SJCRH30 (cell line): ENCODE results near the gene TOP2A. TPM values are rescaled to one million over a fixed set of nuclear protein-coding genes. Genes with fewer than 3 reads are reported as not detected.

Experiments
- DNase-seq, 2 experiments: peaks; one replicate each; pipeline ENCODE4 v3.0.0-alpha.2; 2015 to 2020
- H3K27ac ChIP-seq: fragments of 250-450 bp; sonication (Bioruptor Pico); 2 replicates; pipeline ENCODE4 v1.5.1; 2020; ENCODE audit warnings: mild to moderate bottlenecking, moderate library complexity
- H3K27me3 ChIP-seq: fragments of 250-450 bp; sonication (Bioruptor Pico); 2 replicates; pipeline ENCODE4 v1.5.1; 2020; ENCODE audit warnings: mild to moderate bottlenecking, moderate library complexity
- H3K36me3 ChIP-seq: fragments of 250-450 bp; sonication (Bioruptor Pico); 2 replicates; pipeline ENCODE4 v1.5.1; 2020; ENCODE audit warnings: mild to moderate bottlenecking, moderate library complexity
- H3K4me1 ChIP-seq: fragments of 250-450 bp; sonication (Bioruptor Pico); 2 replicates; pipeline ENCODE4 v1.5.1; 2020; ENCODE audit warnings: mild to moderate bottlenecking, moderate library complexity
- H3K4me3 ChIP-seq: fragments of 250-450 bp; sonication (Bioruptor Pico); 2 replicates; pipeline ENCODE4 v1.5.1; 2020; ENCODE audit warnings: mild to moderate bottlenecking, moderate library complexity
- H3K9me3 ChIP-seq: fragments of 250-450 bp; sonication (Bioruptor Pico); replicated peaks from 2 replicates; pipeline ENCODE4 v1.5.1; 2020; ENCODE audit warnings: mild to moderate bottlenecking, moderate library complexity
- total RNA-seq: library from RNA; depleted of rRNA; stranded (reverse); fragments of >200 nt; shearing (Covaris generic); gene quantifications from 2 replicates; pipeline ENCODE4 v1.2.3, GENCODE V29; 2014

Gene TOP2A
- total RNA-seq, 1 experiment from 2014 or later, result 583 TPM

GRCh38 chr17:40366861-40367518 lies 50.7 kb downstream of the TOP2A start:
- H3K4me3 ChIP-seq, result no peak overlapping the region
- no peaks in the 10 kb centered on the region for H3K36me3 ChIP-seq
- no peak overlapping the region for H3K27ac ChIP-seq
- no peaks in the 10 kb centered on the region for H3K4me1 ChIP-seq
- no peaks in the 10 kb centered on the region for H3K9me3 ChIP-seq
- peaks cover 2% of the 10 kb centered on the region; the same call in 1 of the 2 replicates for H3K27me3 ChIP-seq
- no peak for DNase-seq

DNA sequence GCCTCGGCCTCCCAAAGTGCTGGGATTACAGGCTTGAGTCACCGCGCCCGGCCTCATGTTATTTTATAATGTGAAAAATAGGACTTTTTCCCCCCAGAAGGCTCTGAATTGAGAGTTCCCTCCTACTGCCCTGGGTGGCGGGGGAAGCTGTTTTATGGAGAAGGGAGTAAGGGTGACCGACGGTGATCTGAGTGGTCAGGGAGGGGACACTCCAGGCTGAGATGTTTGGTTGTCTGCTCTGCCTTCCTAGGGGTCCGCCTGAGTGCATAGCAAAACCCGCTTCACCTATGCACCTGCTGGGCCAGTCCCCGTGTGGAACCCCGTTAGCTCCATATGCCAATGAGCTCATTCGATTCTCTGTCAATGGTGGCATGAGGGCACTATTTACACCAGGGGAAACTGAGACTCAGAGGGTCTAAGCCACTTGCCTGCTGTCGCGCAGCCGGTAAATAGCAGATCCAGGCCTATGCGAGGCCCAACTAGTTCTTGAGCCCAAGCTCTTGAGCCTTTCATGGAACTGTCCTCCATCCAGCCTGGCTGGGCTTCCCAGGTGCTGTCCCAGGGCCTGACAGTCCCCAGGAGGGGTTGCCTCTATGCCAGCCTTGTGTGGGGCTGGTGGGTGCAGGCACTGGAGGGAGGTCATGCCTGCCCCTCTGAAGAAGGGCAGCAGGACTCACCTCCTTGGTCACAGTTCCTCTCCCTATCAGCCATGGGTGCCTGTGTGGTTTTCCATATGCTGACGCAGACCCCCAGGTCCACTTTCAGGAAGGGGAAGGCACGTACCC lies 51.4 kb downstream of the TOP2A start:
- no peaks in the 10 kb centered on the region for H3K36me3 ChIP-seq
- no peaks in the 10 kb centered on the region for H3K9me3 ChIP-seq
- H3K27ac ChIP-seq, result no peak overlapping the region
- H3K27me3 ChIP-seq, result peaks cover 5% of the 10 kb centered on the region; the same call in 1 of the 2 replicates
- DNase-seq, result no peak
- no peak overlapping the region for H3K4me3 ChIP-seq
- H3K4me1 ChIP-seq, result no peaks in the 10 kb centered on the region

DNA sequence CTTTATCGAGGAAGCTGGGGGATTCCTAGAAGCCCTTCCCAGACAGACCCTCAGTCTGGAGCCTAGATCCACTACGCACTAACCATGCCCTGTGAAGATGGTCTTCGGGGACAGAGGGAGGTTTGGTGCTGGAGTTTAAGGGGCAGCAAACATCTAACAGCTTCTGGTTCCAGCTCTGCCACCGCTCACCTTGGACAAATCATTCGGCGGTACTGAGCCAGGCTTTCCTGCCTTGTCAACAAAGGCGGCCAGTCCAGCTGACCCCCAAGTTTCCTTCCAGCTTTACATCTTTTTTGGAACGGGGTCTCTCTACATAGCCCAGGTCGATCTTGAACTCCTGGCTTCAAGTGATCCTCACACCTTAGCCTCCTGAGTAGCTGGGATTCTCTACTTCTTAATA lies 52.8 kb downstream of the TOP2A start:
- no peak for DNase-seq
- H3K4me3 ChIP-seq, result no peak overlapping the region

DNA sequence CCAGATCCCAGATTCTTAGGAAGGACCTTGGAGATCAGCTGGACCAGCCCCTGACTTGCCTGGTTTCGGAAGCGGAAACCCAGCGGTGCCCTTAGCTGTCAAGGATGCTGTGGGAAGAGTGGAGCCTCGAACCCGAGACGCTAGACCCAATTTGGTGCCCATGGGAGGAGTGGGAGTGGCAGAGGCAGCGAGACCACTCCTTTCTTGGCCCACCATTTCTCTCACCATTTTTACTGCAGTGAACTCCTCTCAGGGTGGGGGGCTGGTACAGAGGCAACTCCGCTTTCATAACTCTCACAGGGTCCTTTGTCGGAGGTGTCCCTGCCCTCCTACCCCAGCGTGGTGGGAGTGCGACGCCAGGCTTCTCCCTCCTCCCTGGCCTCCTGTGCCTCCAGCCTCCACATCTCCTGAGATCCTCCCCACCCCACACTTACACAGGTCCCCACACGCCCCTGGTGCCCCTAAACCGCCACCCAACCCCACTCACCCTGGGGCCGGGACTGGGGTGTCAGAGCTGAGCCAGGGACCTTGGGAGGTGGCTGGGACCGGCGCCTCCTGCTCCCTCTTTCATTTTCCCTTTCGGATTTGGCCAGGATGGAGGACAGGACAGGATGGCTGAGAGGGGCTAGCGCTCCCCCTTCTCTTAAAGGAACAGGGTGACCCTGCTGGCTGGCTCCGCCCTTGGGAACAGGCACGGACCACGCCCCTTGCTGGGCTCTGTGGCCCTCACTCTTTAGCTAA lies 53.4 kb downstream of the TOP2A start, which contains the start of gene GJD3:
GJD3 (minus strand) TSS at position 617 of the 741 bp plus-strand sequence. CDS start 922 bp downstream, outside the sequence.
- no peaks in the 10 kb centered on the region for H3K9me3 ChIP-seq
- H3K27ac ChIP-seq, result no peak within 1 kb of the TSS
- H3K36me3 ChIP-seq, result no peaks in the 10 kb centered on the region
- DNase-seq, result no peak
- H3K4me1 ChIP-seq, result no peaks in the 10 kb centered on the region
- H3K4me3 ChIP-seq, result no peak within 1 kb of the TSS
- H3K27me3 ChIP-seq, result peaks cover 7% of the 10 kb centered on the region; the same call in 1 of the 2 replicates

More for the DNA sequence above, 52.8 kb downstream of the TOP2A start:
- Histone ChIP-seq H3K27me3 (peaks cover 7% of the 10 kb centered on the region; the same call in 1 of the 2 replicates), H3K4me1 (no peaks in the 10 kb centered on the region), H3K27ac (no peak overlapping the region), H3K36me3 (no peaks in the 10 kb centered on the region), H3K9me3 (no peaks in the 10 kb centered on the region)

DNA sequence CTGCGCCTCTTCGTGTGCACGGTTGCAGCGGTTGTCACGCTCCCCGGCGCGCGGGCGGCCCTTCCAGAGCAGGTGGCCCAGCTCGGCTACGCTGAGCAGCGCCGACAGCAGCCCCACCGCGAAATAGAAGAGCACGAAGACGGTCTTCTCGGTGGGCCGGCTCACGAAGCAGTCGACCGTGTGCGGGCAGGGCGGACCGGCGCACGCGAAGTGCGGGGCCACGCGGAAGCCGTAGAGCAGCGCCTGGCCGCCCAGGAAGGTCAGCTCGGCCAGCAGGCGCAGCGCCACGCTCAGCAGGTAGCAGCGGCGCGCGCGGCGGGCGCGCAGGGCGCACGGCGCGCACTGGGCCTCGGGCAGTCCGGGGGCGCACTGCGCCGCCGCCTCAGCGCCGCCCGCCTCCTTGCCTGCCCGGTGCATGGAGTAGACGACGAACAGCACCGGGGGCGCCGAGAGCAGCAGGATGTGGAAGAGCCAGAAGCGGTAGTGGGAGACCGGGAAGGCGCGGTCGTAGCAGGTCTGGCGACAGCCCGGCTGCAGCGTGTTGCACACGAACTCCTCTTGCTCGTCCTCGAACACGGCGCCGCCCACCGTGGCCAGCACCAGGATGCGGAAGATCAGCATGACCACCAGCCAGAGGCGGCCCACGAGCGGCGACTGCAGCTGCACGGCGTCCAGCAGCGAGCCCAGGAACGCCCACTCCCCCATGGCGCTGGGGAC lies 54.4 kb downstream of the TOP2A start:
- no peaks in the 10 kb centered on the region for H3K9me3 ChIP-seq
- H3K36me3 ChIP-seq, result no peaks in the 10 kb centered on the region
- no peaks in the 10 kb centered on the region for H3K4me1 ChIP-seq
- no peak for DNase-seq
- H3K27ac ChIP-seq, result no peak overlapping the region
- H3K27me3 ChIP-seq, result peaks cover 7% of the 10 kb centered on the region; the same call in 1 of the 2 replicates
- H3K4me3 ChIP-seq, result peak overlapping the region; percentile 60

GRCh38 chr17:40362696-40363110 lies 55.0 kb downstream of the TOP2A start:
- Histone ChIP-seq H3K4me3 (peak overlapping the region; percentile 60), H3K27me3 (peaks cover 7% of the 10 kb centered on the region; the same call in 1 of the 2 replicates), H3K27ac (no peak overlapping the region), H3K36me3 (no peaks in the 10 kb centered on the region), H3K9me3 (no peaks in the 10 kb centered on the region), H3K4me1 (no peaks in the 10 kb centered on the region)
- DNase-seq, result peak; percentile 78 to 82

DNA sequence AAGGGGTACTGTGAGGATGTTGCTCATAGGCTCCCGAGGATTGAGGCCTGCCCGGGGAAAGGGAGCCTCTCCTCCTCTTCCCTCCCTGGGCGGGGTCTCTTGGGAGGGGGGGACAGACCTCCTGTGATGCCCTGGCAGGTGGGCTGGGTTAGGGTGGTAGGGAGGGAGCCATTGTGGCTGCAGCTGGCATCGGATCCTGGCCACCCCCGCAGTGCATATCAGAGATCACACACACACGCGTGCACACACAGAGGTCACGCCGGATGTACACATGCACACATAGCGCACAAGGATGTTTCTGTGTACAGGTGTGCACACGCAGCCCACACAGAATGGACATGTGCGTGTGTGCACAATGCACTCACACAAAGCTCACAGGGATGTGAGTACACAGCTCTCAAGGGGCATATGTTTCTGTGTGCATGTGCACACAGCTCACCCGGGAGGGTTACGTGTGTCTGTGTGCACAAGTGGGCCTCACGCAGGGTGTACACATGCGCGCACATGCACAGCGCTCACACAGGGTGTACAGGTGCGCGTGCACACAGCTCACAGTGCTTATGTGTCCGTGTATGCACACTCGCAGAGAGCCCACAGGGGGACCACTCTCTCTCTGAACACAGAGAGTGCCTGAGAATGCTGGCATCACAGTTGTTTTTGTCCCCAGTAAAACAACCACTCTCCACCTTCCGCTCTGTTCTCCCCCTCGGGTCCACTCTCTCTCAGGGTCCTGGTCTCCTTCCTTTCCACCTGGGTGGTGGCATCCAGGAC lies 55.6 kb downstream of the TOP2A start:
- H3K27ac ChIP-seq, result no peak overlapping the region
- no peaks in the 10 kb centered on the region for H3K36me3 ChIP-seq
- H3K9me3 ChIP-seq, result no peaks in the 10 kb centered on the region
- peak overlapping the region; percentile 60 for H3K4me3 ChIP-seq
- H3K4me1 ChIP-seq, result 0 out of 2 replicates have a peak, but pooled peaks cover 2% of the 10 kb centered on the region
- peaks cover 7% of the 10 kb centered on the region; the same call in 1 of the 2 replicates for H3K27me3 ChIP-seq
- no peak for DNase-seq

GRCh38 chr17:40361063-40361924 lies 56.4 kb downstream of the TOP2A start:
- Histone ChIP-seq H3K27ac (no peak overlapping the region), H3K27me3 (peaks cover 7% of the 10 kb centered on the region; the same call in 1 of the 2 replicates), H3K4me3 (no peak overlapping the region), H3K4me1 (0 out of 2 replicates have a peak, but pooled peaks cover 5% of the 10 kb centered on the region), H3K36me3 (0 out of 2 replicates have a peak, but pooled peaks cover 2% of the 10 kb centered on the region), H3K9me3 (no peaks in the 10 kb centered on the region)
- DNase-seq, result no peak

GRCh38 chr17:40360091-40360490 lies 57.6 kb downstream of the TOP2A start:
- Histone ChIP-seq H3K36me3 (peaks cover 10% of the 10 kb centered on the region), H3K9me3 (no peaks in the 10 kb centered on the region), H3K4me3 (no peak overlapping the region), H3K27ac (no peak overlapping the region), H3K4me1 (0 out of 2 replicates have a peak, but pooled peaks cover 5% of the 10 kb centered on the region), H3K27me3 (peaks cover 7% of the 10 kb centered on the region; the same call in 1 of the 2 replicates)
- no peak for DNase-seq

- 0 out of 2 replicates have a peak, but pooled peaks cover 5% of the 10 kb centered on the region for H3K4me1 ChIP-seq
- H3K9me3 ChIP-seq, result no peaks in the 10 kb centered on the region
- H3K27me3 ChIP-seq, result peaks cover 7% of the 10 kb centered on the region; the same call in 1 of the 2 replicates
- DNase-seq, result peak; percentile 82 to 93
- H3K27ac ChIP-seq, result no peak overlapping the region
- H3K36me3 ChIP-seq, result peaks cover 21% of the 10 kb centered on the region
- H3K4me3 ChIP-seq, result no peak overlapping the region
Measured at GRCh38 chr17:40358323-40359038, 59.2 kb downstream of the TOP2A start.

DNA sequence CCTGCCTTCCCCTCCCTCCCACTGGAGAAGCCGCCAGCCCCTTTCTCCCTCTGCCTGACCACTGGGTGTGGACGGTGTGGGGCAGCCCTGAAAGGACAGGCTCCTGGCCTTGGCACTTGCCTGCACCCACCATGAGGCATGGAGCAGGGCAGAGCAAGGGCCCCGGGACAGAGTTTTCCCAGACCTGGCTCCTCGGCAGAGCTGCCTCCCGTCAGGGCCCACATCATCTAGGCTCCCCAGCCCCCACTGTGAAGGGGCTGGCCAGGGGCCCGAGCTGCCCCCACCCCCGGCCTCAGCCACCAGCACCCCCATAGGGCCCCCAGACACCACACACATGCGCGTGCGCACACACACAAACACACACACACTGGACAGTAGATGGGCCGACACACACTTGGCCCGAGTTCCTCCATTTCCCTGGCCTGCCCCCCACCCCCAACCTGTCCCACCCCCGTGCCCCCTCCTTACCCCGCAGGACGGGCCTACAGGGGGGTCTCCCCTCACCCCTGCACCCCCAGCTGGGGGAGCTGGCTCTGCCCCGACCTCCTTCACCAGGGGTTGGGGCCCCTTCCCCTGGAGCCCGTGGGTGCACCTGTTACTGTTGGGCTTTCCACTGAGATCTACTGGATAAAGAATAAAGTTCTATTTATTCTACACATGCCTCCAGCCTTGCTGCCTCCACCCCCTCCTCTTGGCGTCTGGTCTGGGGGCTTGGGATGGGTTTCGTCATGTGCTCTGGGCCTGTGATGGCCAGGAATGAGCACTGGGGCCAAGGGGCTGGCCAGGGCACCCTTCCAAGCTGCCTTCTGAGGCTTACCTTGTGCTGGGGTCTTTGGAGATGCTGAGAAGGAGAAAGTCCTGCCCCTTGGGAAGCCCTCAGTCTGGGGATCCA lies 60.5 kb downstream of the TOP2A start:
- no peaks in the 10 kb centered on the region for H3K9me3 ChIP-seq
- H3K4me1 ChIP-seq, result peaks cover 7% of the 10 kb centered on the region; the same call in 1 of the 2 replicates
- no peak overlapping the region for H3K4me3 ChIP-seq
- peaks cover 34% of the 10 kb centered on the region for H3K36me3 ChIP-seq
- H3K27ac ChIP-seq, result no peak overlapping the region
- DNase-seq, result no peak
- H3K27me3 ChIP-seq, result peaks cover 7% of the 10 kb centered on the region; the same call in 1 of the 2 replicates
